GM19463 (cell line): ENCODE results near the gene TEDC1.

ENCODE experiments used
- ATAC-seq: cut with Tn5 transposase; IDR thresholded peaks from one replicate; pipeline ENCODE4 v1.9.1; 2021; ENCODE audit warnings: mild to moderate bottlenecking, moderate library complexity; ENCODE audit not compliant: unreplicated experiment

TEDC1 gene

DNA sequence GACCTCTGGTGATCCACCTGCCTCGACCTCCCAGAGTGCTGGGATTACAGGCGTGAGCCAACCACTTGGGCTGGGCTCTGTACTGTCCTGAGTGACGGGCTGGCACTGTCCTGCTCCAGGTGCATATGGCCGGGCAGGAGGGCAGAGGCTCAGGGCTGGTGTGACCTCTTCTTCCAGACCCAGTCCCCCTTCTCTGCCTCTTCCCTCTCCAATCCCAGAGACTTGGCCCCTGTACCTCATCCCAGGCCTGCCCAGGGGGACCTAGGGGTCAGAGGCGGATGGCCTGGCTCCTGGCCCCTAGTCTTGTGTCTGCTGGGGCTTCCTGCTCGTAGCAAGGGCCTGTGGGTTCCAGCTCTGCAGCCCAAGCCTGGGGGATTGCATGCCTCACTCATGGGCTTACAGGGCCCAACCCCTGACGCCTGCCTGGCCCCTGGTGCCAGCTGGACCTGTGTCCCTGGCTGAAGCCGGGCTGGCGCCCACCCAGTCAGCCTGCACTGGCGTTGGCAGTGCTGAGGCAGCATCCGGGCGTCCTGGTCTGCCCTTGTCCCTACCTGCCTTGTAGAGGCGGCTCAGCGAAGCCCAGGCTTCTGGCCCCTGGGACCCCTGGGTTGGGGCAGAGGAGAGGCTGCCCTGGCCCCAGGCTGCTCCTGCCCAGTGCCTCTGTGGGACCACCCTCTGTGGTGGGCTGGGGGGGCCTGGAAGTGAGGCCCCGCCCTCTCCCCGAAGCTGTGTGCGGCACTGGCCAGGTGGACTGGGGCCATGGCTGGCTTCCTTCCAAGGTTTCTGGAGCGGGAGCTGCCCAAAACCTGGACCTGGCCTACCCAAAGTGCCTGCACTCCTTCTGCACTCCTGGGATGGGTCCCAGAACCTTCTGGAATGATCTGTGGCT lies 4.3 kb downstream of the TEDC1 start:
- ATAC-seq, result no peak

DNA sequence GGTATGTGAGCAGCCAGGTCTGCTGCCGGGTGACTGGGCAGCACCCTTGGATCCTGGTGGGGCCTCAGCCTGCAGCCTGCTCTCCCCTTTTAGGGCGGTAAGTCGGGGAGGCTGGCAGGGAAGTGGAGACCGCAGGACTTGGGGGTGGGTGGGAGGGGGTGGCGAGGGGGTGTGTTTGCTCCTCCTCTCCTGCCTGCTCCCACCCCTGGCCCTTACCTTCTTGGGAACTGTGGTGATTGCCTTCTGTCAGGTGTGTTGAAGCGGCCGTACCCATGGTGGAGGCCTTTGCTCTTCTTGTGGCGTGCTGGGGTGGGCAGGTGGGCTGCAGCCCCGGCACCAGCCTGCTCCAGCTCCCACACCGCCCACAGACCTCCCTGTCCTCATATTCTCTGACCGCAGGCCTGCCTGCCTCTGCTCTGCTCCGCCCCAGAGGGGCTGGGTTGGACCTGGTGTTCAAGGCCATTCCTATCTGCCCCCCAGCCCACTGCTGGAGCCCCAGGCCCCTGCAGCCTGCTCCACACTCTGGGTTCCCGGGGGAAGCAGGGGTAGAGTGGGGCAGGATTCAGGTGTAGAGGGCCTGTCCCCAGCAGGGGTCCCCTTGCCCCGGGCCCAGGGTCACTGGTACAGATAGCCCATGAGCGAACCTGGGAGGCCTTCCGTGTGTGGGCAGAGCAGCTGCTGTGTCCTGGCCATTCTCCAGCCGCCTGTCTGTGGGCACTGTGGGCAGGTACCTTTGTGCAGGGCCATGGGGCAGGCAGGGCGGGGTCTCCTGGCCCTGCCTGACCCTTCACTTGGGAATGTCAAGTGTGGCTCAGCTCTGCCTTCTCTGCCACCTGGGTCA lies 5.2 kb downstream of the TEDC1 start:
- ATAC-seq, result no peak

- ATAC-seq, result no peak
These were observed 6.0 kb downstream of the TEDC1 start for GRCh38 chr14:105496831-105497591.

DNA sequence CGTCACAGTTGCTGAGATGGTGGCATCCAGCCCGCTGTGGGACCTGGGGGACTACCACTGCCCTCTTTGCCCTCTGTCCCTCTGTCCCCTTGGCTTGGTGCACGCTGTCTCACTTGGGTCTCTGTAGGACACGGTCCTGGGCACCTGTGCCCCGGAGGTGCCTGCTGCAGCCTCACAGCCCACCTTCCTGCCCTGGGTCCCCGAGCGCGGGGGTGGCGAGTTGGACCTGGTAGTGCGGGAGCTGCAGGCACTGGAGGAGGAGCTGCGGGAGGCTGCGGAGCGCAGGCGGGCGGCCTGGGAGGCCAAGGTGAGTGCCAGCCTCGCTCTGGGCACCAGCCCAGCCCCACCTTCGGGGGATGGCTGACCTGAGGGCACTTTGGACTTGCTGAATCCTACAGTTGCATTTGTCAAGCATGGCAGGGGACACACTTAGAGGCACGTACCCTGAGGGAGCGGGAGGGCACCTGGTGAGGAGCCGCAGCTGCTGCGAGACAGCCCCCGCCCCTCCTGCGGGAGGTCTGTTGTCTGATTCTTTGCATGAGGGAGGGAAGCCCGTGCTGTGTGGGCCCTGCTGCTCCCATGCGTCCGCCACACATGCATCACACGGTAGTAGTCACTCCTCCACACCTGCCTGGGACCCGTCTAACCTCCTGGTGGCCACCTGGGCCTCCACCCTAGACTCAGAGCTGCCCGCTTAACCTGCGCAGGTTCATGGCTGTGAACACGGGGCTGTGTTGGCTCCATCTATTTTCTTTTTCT lies 6.8 kb downstream of the TEDC1 start:
- ATAC-seq, result no peak

DNA sequence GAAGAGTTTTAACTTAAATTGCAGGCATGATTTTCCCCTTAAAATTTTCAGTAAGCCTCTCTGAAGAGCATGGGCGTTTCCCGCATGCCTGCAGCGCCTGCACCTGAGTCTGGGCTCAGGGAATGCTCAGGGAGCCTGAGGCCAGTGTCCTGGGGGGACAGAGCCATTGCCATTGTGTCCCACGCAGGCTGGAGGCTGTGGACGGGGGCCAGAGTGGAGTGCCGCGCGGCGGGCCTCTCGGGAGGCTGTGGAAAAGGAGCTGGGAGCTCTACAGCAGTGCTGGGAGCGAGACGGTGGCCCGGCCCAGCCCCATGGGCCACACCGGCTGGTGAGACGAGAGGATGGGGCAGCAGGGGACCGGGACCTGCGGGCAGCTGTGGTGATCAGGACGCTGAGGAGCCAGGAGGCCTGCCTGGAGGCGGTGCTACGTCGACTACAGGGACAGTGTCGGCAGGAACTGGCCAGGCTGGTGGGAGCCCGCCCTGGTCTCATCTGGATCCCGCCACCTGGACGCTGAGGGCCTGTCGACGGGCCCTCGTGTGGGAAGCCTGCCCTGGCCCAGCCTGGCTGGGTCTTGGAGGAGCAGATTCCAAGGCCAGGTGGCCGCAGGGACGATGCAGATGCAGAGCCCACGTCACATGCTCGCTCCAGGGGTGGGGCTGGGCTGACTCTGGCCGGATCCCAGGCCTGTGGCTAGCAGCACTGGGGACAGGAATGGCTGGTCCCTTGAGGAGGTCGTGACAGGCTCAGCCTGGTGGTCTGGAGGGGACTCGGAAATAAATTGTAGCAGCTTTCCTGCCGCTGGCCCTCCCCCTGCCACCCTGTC lies 7.6 kb downstream of the TEDC1 start:
- no peak for ATAC-seq

GRCh38 chr14:105499256-105500035 lies 8.4 kb downstream of the TEDC1 start:
- no peak for ATAC-seq

DNA sequence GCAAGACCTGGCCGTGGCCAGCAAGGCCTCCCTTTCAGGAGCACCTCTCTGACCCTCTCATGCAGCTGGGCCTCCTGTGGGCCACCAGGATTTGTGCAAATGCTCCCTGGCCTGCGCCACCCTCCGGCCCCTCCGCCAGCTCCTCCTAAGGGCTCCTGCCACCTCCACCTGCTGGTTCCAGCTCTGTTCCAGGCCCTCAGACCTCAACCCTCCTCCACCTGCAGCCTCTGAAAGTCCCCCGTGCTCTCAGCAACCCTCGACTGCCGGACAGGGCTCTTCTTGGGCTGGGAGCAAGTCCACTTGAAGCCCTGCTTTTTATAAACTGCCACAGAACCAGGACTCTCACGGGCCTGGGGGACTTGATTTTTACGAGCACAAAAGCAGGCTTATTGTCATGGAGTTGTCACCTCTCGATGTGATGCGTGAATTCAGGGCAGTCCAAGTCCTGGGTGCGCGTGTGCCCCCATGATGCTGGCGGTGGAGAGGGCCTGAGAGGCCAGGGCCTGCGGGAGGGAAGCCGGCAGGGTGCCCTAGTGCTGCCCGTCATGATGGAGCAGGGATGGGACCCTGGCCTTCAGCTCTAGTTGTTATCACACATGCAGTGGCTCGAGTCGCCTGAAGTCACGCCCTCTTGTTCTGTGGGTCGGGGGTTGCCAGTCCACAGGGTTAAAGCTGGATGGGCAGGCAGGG lies 9.1 kb downstream of the TEDC1 start:
- no peak for ATAC-seq

DNA sequence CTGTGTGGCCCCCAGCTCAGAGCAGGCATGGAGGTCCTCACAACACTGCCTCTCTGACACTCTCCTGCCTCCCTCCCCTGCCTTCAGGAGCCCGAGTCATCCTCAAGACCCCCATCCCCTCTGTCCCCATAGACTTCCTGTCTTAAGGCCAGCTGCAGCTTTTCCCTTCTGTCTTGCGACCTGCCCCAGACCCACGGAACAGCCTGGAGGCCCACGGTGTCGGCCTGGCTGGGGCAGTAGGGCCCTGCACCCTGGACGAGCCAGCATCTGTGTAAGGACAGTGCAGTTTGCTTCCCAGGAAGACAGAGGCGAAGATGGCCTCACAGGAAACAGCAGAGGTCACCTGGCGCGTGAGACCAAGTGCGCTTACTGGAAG lies 9.7 kb downstream of the TEDC1 start:
- ATAC-seq, result no peak

DNA sequence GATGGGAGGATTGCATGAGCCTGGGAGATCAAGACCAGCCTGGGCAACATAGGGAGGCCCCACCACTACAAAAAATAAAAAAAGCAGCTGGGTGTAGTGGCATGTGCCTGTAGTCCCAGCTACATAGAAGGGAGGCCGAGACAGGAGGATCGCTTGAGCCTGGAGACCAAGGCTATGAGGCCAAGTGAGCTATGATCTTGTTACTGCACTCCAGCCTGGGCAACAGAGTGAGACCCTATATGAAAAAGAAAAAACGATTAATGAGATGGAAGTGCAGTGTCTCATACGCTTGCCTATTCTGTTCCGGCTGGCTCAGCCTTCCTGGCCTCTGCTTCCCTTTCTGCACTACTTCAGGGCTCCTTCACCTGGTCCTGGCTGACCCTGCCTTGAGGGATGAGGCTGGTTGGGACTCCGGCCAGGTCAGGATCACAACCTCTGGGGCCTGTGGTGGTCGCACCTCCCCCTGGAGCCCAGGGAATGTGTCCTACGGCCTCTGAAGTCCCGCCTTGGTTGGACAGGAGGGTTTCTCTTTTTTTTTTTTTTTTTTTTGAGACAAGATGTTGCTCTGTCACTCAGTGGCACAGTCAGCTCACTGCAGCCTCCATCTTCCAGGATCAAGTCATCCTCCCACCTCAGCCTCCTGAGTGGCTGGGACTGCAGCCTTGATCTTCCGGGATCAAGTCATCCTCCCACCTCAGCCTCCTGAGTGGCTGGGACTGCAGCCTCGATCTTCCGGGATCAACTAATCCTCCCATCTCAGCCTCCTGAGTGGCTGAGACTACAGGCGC lies 10.7 kb downstream of the TEDC1 start:
- no peak for ATAC-seq

- ATAC-seq, result no peak
These were observed 11.6 kb downstream of the TEDC1 start for GRCh38 chr14:105502446-105503295.

- ATAC-seq, result no peak
These were observed 12.2 kb downstream of the TEDC1 start for GRCh38 chr14:105503296-105503640.

DNA sequence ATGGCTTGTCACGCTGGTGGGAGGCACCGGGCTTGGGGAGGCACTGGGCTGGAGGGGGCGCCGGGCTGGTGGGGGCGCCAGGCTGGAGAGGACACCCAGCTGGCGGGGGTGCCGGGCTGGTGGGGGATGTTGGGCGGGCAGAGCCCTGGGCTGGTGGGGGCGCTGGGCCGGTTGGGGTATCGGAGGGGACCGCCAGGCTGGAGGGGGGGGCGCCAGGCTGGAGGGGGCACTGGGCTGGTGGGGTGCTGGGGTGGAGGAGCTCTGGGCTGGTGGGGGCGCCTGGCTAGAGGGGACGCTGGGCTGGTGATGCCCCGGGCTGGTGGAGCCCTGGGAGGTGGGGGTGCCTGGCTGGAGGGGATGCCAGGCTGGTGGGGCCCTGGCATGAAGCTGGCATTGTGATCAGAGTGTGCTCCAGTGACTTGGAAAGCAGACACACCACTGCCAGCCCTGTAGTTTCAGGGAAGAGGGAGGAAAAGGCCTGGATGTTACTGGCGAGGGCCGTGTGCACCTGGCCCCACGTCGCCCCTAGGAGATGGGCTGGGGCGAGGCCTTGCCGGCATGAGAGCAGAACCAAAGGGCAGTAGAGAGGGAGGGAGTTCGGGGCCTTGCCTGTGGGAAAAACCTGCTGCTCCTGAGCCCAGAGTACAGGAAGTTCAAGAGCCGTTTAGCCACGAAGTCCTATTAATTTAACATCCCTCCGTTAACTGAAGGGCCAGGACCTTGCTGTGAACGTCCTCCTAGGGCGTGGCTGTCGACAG lies 13.1 kb downstream of the TEDC1 start:
- ATAC-seq, result no peak

- no peak for ATAC-seq
These were observed 14.1 kb downstream of the TEDC1 start for GRCh38 chr14:105505101-105505500.

GRCh38 chr14:105507247-105507646 lies 16.2 kb downstream of the TEDC1 start:
- ATAC-seq, result no peak

- no peak for ATAC-seq
These were observed 17.0 kb downstream of the TEDC1 start for GRCh38 chr14:105508069-105508468.

DNA sequence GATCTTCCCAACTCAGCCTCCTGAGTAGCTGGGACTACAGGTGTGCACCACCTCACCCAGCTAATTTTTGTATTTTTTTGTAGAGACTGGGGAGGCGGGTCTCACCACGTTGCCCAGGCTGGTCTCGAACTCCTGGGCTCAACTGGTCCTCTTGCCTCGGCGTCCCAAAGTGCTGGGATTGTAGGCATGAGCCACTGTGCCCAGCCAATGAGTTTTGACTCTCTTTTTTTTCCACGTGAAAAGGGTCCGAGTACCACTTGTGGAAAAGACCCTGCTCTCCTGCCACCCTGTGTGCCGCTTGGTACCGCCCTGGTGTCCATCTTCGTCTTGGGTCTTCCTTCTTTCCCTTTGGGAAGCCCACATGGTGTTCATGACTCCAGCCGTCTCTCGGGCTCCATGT lies 17.6 kb downstream of the TEDC1 start:
- no peak for ATAC-seq
